Stimulated activated effector memory CD8-positive, alpha-beta T cell treated with anti-CD3 and anti-CD28 coated beads, Interleukin-12 subunit alpha, Interleukin-12 subunit beta, amount 100 ng/mL, for 72 hours (primary cell): ENCODE results near the gene CCNQ.
A peak's percentile ranks its signal among the peaks of the same experiment; 100 is the strongest.

Experiments used
- ATAC-seq: fragments of 150-1000 bp; cut with Tn5 transposase; 2 replicates; pipeline ENCODE4 v1.10.0; 2021
- DNase-seq, 2 donors: peaks; one replicate each; pipeline ENCODE4 v3.0.0; 2021 to 2022; ENCODE audit warnings: low spot score in 2 of 2
- H3K27ac Mint-ChIP-seq: one replicate; pipeline ENCODE4 v1.8.0; 2022; ENCODE audit warnings: mild to moderate bottlenecking, mixed read lengths
- H3K36me3 Mint-ChIP-seq: one replicate; pipeline ENCODE4 v1.8.0; 2022; ENCODE audit warnings: mild to moderate bottlenecking, mixed read lengths
- H3K4me1 Mint-ChIP-seq: one replicate; pipeline ENCODE4 v1.8.0; 2022; ENCODE audit warnings: mixed read lengths
- H3K4me3 Mint-ChIP-seq: one replicate; pipeline ENCODE4 v1.8.0; 2022; ENCODE audit warnings: mild to moderate bottlenecking, mixed read lengths
- H3K9me3 Mint-ChIP-seq: one replicate; pipeline ENCODE4 v1.8.0; 2022; ENCODE audit warnings: mixed read lengths

Gene CCNQ

GRCh38 chrX:153598541-153599191 is at the start of gene CCNQ:
Gene CCNQ, minus strand, starts transcription at chrX:153599139. Its CDS starts 66 bp downstream, at chrX:153599073.
- peak in 1 of 2 donors; percentile 69 for DNase-seq
- ATAC-seq = peak; percentile 78
- Mint-ChIP-seq H3K4me3 (peak within 1 kb of the TSS; percentile 81), H3K9me3 (no peaks in the 10 kb centered on the region), H3K27ac (peak within 1 kb of the TSS; percentile 60), H3K36me3 (peaks cover 29% of the 10 kb centered on the region), H3K4me1 (peaks cover 44% of the 10 kb centered on the region)

- Mint-ChIP-seq H3K36me3 (no peaks in the 10 kb centered on the region), H3K9me3 (no peaks in the 10 kb centered on the region), H3K4me1 (peaks cover 9% of the 10 kb centered on the region), H3K27ac (no peak overlapping the region), H3K4me3 (no peak overlapping the region)
- no peak for ATAC-seq
- DNase-seq = peak in 1 of 2 donors; percentile 0
Observed at GRCh38 chrX:153647461-153648357, 48.8 kb upstream of the CCNQ start.

- no peak for DNase-seq
- Mint-ChIP-seq H3K4me3 (no peak within 1 kb of the TSS), H3K27ac (no peak within 1 kb of the TSS), H3K36me3 (no peaks in the 10 kb centered on the region), H3K9me3 (no peaks in the 10 kb centered on the region), H3K4me1 (peaks cover 11% of the 10 kb centered on the region)
- peak; percentile 34 for ATAC-seq
Observed at GRCh38 chrX:153646620-153647373, 47.9 kb upstream of the CCNQ start, which contains the start of gene DUSP9. Gene DUSP9, plus strand, starts transcription at chrX:153647203. Its CDS starts 751 bp downstream, at chrX:153647954.

GRCh38 chrX:153645921-153646488 is 47.1 kb upstream of the CCNQ start:
- no peak for DNase-seq
- H3K4me3 Mint-ChIP-seq = no peak overlapping the region
- H3K36me3 Mint-ChIP-seq = no peaks in the 10 kb centered on the region
- ATAC-seq = no peak
- no peak overlapping the region for H3K27ac Mint-ChIP-seq
- H3K4me1 Mint-ChIP-seq = peaks cover 11% of the 10 kb centered on the region
- no peaks in the 10 kb centered on the region for H3K9me3 Mint-ChIP-seq

GRCh38 chrX:153645151-153645550 is 46.2 kb upstream of the CCNQ start:
- ATAC-seq (no peak), DNase-seq (no peak)
- Mint-ChIP-seq H3K27ac (no peak overlapping the region), H3K4me1 (peaks cover 11% of the 10 kb centered on the region), H3K9me3 (no peaks in the 10 kb centered on the region), H3K36me3 (no peaks in the 10 kb centered on the region), H3K4me3 (no peak overlapping the region)

GRCh38 chrX:153644356-153645125 is 45.6 kb upstream of the CCNQ start:
- Mint-ChIP-seq H3K36me3 (no peaks in the 10 kb centered on the region), H3K27ac (no peak overlapping the region), H3K4me3 (no peak overlapping the region), H3K9me3 (no peaks in the 10 kb centered on the region), H3K4me1 (peaks cover 11% of the 10 kb centered on the region)
- ATAC-seq (no peak), DNase-seq (no peak)

GRCh38 chrX:153643431-153644351 is 44.8 kb upstream of the CCNQ start:
- no peak for ATAC-seq
- Mint-ChIP-seq H3K27ac (no peak overlapping the region), H3K4me3 (peak overlapping the region; percentile 47), H3K4me1 (peaks cover 11% of the 10 kb centered on the region), H3K9me3 (no peaks in the 10 kb centered on the region), H3K36me3 (no peaks in the 10 kb centered on the region)
- no peak for DNase-seq

- no peak overlapping the region for H3K27ac Mint-ChIP-seq
- H3K36me3 Mint-ChIP-seq = no peaks in the 10 kb centered on the region
- no peaks in the 10 kb centered on the region for H3K9me3 Mint-ChIP-seq
- H3K4me3 Mint-ChIP-seq = peak overlapping the region; percentile 47
- ATAC-seq (no peak), DNase-seq (no peak)
- H3K4me1 Mint-ChIP-seq = peaks cover 11% of the 10 kb centered on the region
Observed at GRCh38 chrX:153642655-153643430, 43.9 kb upstream of the CCNQ start.

- no peak overlapping the region for H3K27ac Mint-ChIP-seq
- no peaks in the 10 kb centered on the region for H3K36me3 Mint-ChIP-seq
- H3K4me1 Mint-ChIP-seq = peaks cover 11% of the 10 kb centered on the region
- ATAC-seq (no peak), DNase-seq (peak in 1 of 2 donors; percentile 35)
- peak overlapping the region; percentile 47 for H3K4me3 Mint-ChIP-seq
- no peaks in the 10 kb centered on the region for H3K9me3 Mint-ChIP-seq
Observed at GRCh38 chrX:153642051-153642654, 43.2 kb upstream of the CCNQ start.

GRCh38 chrX:153641627-153642026 is 42.7 kb upstream of the CCNQ start:
- H3K4me3 Mint-ChIP-seq = peak overlapping the region; percentile 4
- H3K27ac Mint-ChIP-seq = no peak overlapping the region
- peaks cover 11% of the 10 kb centered on the region for H3K4me1 Mint-ChIP-seq
- ATAC-seq = no peak
- no peaks in the 10 kb centered on the region for H3K36me3 Mint-ChIP-seq
- DNase-seq = peak in 1 of 2 donors; percentile 18
- no peaks in the 10 kb centered on the region for H3K9me3 Mint-ChIP-seq

- Mint-ChIP-seq H3K4me1 (peaks cover 6% of the 10 kb centered on the region), H3K4me3 (peak overlapping the region; percentile 4), H3K9me3 (no peaks in the 10 kb centered on the region), H3K27ac (no peak overlapping the region), H3K36me3 (no peaks in the 10 kb centered on the region)
- ATAC-seq (no peak), DNase-seq (no peak)
Observed at GRCh38 chrX:153640736-153641575, 42.0 kb upstream of the CCNQ start.

- no peak overlapping the region for H3K27ac Mint-ChIP-seq
- no peaks in the 10 kb centered on the region for H3K36me3 Mint-ChIP-seq
- ATAC-seq (no peak), DNase-seq (no peak)
- H3K4me3 Mint-ChIP-seq = no peak overlapping the region
- peaks cover 6% of the 10 kb centered on the region for H3K4me1 Mint-ChIP-seq
- no peaks in the 10 kb centered on the region for H3K9me3 Mint-ChIP-seq
Observed at GRCh38 chrX:153640045-153640686, 41.2 kb upstream of the CCNQ start.
